Kidney epithelial cell (primary cell): ENCODE results near the gene COL19A1. TPM values are rescaled to one million over a fixed set of nuclear protein-coding genes. Genes with fewer than 3 reads are reported as not detected.
"Not testable (repeated sequence)": the region's sequence is repeated elsewhere in the genome, so short reads cannot be mapped to it uniquely, and the experiment has no call there.

Experiments used
- DNase-seq: peaks from one replicate; pipeline ENCODE4 v3.0.0-alpha.2; 2010; ENCODE audit warnings: low read depth
- H3K27me3 ChIP-seq: 2 replicates; pipeline ENCODE4 v1.6.0; 2011; ENCODE audit warnings: low read length; ENCODE audit not compliant: control insufficient read depth, insufficient read depth
- H3K36me3 ChIP-seq: 2 replicates; pipeline ENCODE4 v1.5.1; 2011; ENCODE audit warnings: low read length; ENCODE audit not compliant: control insufficient read depth, insufficient read depth
- H3K4me3 ChIP-seq: 2 replicates; pipeline ENCODE4 v1.5.1; 2011; ENCODE audit warnings: low read depth, mild to moderate bottlenecking, control low read depth, low read length
- CTCF ChIP-seq: IDR thresholded peaks from 2 replicates; pipeline ENCODE4 v1.5.1; 2011; ENCODE audit warnings: mild to moderate bottlenecking, moderate library complexity, low read length, control low read depth, inconsistent platforms; ENCODE audit not compliant: insufficient read depth, poor library complexity, severe bottlenecking
- total RNA-seq: library from RNA; depleted of rRNA; stranded (reverse); fragments of >200 nt; gene quantifications from 2 replicates; pipeline ENCODE4 v1.2.3, GENCODE V29; 2015

Gene COL19A1
- total RNA-seq, 1 donor from 2014 or later: not detected

- DNase-seq: no peak
- no peak for TF ChIP-seq CTCF
- no peaks in the 10 kb centered on the region for H3K27me3 ChIP-seq
- H3K36me3 ChIP-seq: no peaks in the 10 kb centered on the region
- H3K4me3 ChIP-seq: no peak overlapping the region
Measured at GRCh38 chr6:69953491-69953890, 87.1 kb downstream of the COL19A1 start.

- no peak overlapping the region for H3K4me3 ChIP-seq
- no peaks in the 10 kb centered on the region for H3K36me3 ChIP-seq
- no peaks in the 10 kb centered on the region for H3K27me3 ChIP-seq
- no peak for TF ChIP-seq CTCF
- DNase-seq: no peak
Measured at GRCh38 chr6:69954733-69955132, 88.4 kb downstream of the COL19A1 start.

- H3K4me3 ChIP-seq: no peak overlapping the region
- no peak for TF ChIP-seq CTCF
- H3K36me3 ChIP-seq: no peaks in the 10 kb centered on the region
- no peak for DNase-seq
- H3K27me3 ChIP-seq: no peaks in the 10 kb centered on the region
Measured at GRCh38 chr6:69957985-69958559, 91.7 kb downstream of the COL19A1 start.

GRCh38 chr6:69958978-69959377 is 92.6 kb downstream of the COL19A1 start:
- no peak for TF ChIP-seq CTCF
- DNase-seq: no peak
- Histone ChIP-seq H3K27me3 (no peaks in the 10 kb centered on the region), H3K4me3 (no peak overlapping the region), H3K36me3 (no peaks in the 10 kb centered on the region)

GRCh38 chr6:69965974-69966373 is 99.6 kb downstream of the COL19A1 start:
- H3K36me3 ChIP-seq, H3K27me3 ChIP-seq, DNase-seq, H3K4me3 ChIP-seq: not testable (repeated sequence)

- DNase-seq: no peak
- H3K27me3 ChIP-seq: no peaks in the 10 kb centered on the region
- TF ChIP-seq CTCF: no peak
Measured at GRCh38 chr6:69973138-69973537, 106.8 kb downstream of the COL19A1 start.

More at GRCh38 chr6:69973138-69973537, 106.8 kb downstream of the COL19A1 start:
- H3K36me3 ChIP-seq: no peaks in the 10 kb centered on the region
- no peak overlapping the region for H3K4me3 ChIP-seq
